ENCODE data around the gene NR1H4. TPM values are rescaled to one million over a fixed set of nuclear protein-coding genes. Genes with fewer than 3 reads are reported as not detected.

NR1H4 gene
- total and polyA plus RNA-seq, 2 of the 8 experiments (the other 6 are each of a cell fraction or from before 2014, with no cell fraction given), result not detected

DNA sequence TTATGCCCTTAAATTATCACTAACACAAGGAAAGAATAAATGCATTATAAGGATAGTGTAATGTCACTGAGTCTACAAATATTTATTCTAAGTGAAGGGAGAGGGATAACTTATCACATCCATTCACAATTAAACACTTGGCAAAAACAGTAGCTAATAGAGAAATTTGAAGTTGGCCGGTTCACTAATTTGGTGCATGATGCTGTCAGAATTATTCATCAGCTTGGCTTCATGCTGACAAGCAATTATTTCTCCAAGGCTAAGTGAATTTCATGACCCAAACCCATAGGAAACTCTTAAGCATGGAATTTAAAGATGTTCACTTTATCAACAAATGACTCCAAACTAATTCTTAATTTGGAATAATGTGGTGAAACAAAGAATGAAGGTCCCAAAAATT, 25.0 kb upstream of the NR1H4 start:
- H2BK20ac ChIP-seq (ENCODE audit: low read length), result no peak overlapping the region
- POLR2A ChIA-PET (ENCODE audit: partially characterized antibody), result no interaction called here
- H3K27ac ChIP-seq (ENCODE audit: low read depth, low read length), result no peak overlapping the region
- H3K9me3 ChIP-seq (ENCODE audit: insufficient read depth in 2 of 2, low read depth in 1 of 2, low read length in 1 of 2), result no peaks in the 10 kb centered on the region
- no peak overlapping the region for H2BK15ac ChIP-seq (ENCODE audit: low read length)
- H2BK5ac ChIP-seq (ENCODE audit: low read depth, low read length), result no peak overlapping the region
- H2BK120ac ChIP-seq (replicated peaks; ENCODE audit: low read depth, low read length), result no peak overlapping the region
- H2BK12ac ChIP-seq (ENCODE audit: low read depth, low read length), result no peak overlapping the region
- H4K8ac ChIP-seq (ENCODE audit: extremely low read depth, insufficient read depth, low read length), result no peak overlapping the region
- H3K27me3 ChIP-seq (replicated peaks in 1 of 4; ENCODE audit: control insufficient read depth in 3 of 4, extremely low read depth in 1 of 4, insufficient read depth in 3 of 4, low read length in 3 of 4), result no peaks in the 10 kb centered on the region
- CTCF ChIA-PET (ENCODE audit: partially characterized antibody), result interaction anchor here (0.7 kb wide), 1 partner anchor 44 kb away, joined by 3 read pairs; no protein-coding TSS in a partner anchor
- peaks cover 0 to 6% (median 0%) of the 10 kb centered on the region in 4 experiments; a peak in 2 of 7 replicates for H3K4me1 ChIP-seq (replicated peaks in 1 of 4; ENCODE audit: control insufficient read depth in 3 of 4, insufficient read depth in 4 of 4, low read length in 3 of 4)
- H4K91ac ChIP-seq (replicated peaks; ENCODE audit: insufficient read length, low read length), result no peak overlapping the region
- no peak overlapping the region for H3K18ac ChIP-seq (ENCODE audit: extremely low read depth, low read length)
- H3K56ac ChIP-seq (replicated peaks; ENCODE audit: insufficient read length, low read depth, low read length), result no peak overlapping the region
- H2AFZ ChIP-seq (ENCODE audit: low read length), result no peak overlapping the region
- H3K23ac ChIP-seq (ENCODE audit: insufficient read length), result no peak overlapping the region
- FAIRE-seq (no peak), DNase-seq (ENCODE audit: low read depth in 1 of 2, low spot score in 2 of 2) (no peak)
- no peak overlapping the region for H3K14ac ChIP-seq (ENCODE audit: insufficient read length)
- H3K4me3 ChIP-seq (ENCODE audit: extremely low read depth in 1 of 4, insufficient read depth in 2 of 4, low read depth in 3 of 4, low read length in 4 of 4), result no peak overlapping the region
- no peaks in the 10 kb centered on the region for H4K20me1 ChIP-seq (replicated peaks in 1 of 2; ENCODE audit: control insufficient read depth in 1 of 2, insufficient read depth in 2 of 2, low read length in 2 of 2)
- WGBS, 2 experiments (ENCODE audit: extremely low coverage in 1 of 2, insufficient coverage in 1 of 2, insufficient read length in 1 of 2, insufficient replicate concordance in 2 of 2, low coverage in 1 of 2, low lambda C conversion rate in 2 of 2, missing lambda C conversion rate in 1 of 2), result 86% methylated on average over 1 of the region's 1 CpG; no CpG with 5 or more reads in 1 of the 2 experiments
- no peaks in the 10 kb centered on the region for H3K23me2 ChIP-seq (ENCODE audit: low read depth, low read length)
- no peak overlapping the region for H3K4me2 ChIP-seq (ENCODE audit: insufficient read depth in 1 of 2, low read depth in 2 of 2, low read length in 2 of 2)
- H3K4ac ChIP-seq (replicated peaks; ENCODE audit: insufficient read length, low read depth, low read length), result no peak overlapping the region
- no peaks in the 10 kb centered on the region for H3K79me1 ChIP-seq (ENCODE audit: low read depth, low read length)
- no peak overlapping the region for H2AK5ac ChIP-seq (ENCODE audit: low read depth, low read length)
- H3K9ac ChIP-seq (replicated peaks in 1 of 4; ENCODE audit: extremely low read depth in 1 of 4, low read depth in 3 of 4, low read length in 3 of 4), result no peak overlapping the region
- H3K36me3 ChIP-seq (ENCODE audit: control insufficient read depth in 2 of 4, insufficient read depth in 4 of 4, low read length in 3 of 4), result no peaks in the 10 kb centered on the region
- no peaks in the 10 kb centered on the region for H3K79me2 ChIP-seq (ENCODE audit: control insufficient read depth in 1 of 2, insufficient read depth in 2 of 2, low read length in 2 of 2)
- no peak overlapping the region for H4K5ac ChIP-seq (ENCODE audit: insufficient read length, low read depth, low read length)
- TF ChIP-seq RBBP5 (IDR thresholded peaks at IDR 0.05; ENCODE audit: borderline replicate concordance, low read depth, low read length) (no peak), GABPA (IDR thresholded peaks at IDR 0.05; ENCODE audit: borderline replicate concordance, insufficient read depth, low read length) (no peak), TEAD4 (IDR thresholded peaks at IDR 0.05; ENCODE audit: low read depth, low read length) (no peak), SIN3A (conservative IDR thresholded peaks at IDR 0.05 in 1 of 2, IDR thresholded peaks at IDR 0.05 in 1 of 2; ENCODE audit: low read depth in 1 of 2, low read length in 2 of 2) (no peak), SIRT6 (IDR thresholded peaks at IDR 0.05; ENCODE audit: low read length) (no peak), NRF1 (IDR thresholded peaks at IDR 0.05; ENCODE audit: low read depth, low read length) (no peak), PHF8 (conservative IDR thresholded peaks at IDR 0.05; ENCODE audit: low read depth, low read length) (no peak), KDM5A (IDR thresholded peaks at IDR 0.05; ENCODE audit: low read length) (no peak), SAP30 (IDR thresholded peaks at IDR 0.05; ENCODE audit: insufficient read depth, insufficient replicate concordance, low read length) (no peak), BCL11A (IDR thresholded peaks at IDR 0.05; ENCODE audit: low read depth in 2 of 2, low read length in 2 of 2) (no peak), TCF12 (IDR thresholded peaks at IDR 0.05; ENCODE audit: low read depth, low read length) (no peak), HDAC2 (IDR thresholded peaks at IDR 0.05; ENCODE audit: borderline replicate concordance in 1 of 2, low read depth in 2 of 2, low read length in 2 of 2) (no peak)
- TF ChIP-seq, protein P1, sequence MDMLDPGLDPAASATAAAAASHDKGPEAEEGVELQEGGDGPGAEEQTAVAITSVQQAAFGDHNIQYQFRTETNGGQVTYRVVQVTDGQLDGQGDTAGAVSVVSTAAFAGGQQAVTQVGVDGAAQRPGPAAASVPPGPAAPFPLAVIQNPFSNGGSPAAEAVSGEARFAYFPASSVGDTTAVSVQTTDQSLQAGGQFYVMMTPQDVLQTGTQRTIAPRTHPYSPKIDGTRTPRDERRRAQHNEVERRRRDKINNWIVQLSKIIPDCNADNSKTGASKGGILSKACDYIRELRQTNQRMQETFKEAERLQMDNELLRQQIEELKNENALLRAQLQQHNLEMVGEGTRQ (IDR thresholded peaks at IDR 0.05; ENCODE audit: low read length), result no peak

Data from H1 (cell line).